ENCODE results near the gene PDE7B. TPM values are rescaled to one million over a fixed set of nuclear protein-coding genes. Genes with fewer than 3 reads are reported as not detected.
A peak's percentile ranks its signal among the peaks of the same experiment; 100 is the strongest.

The PDE7B gene
- total and polyA plus RNA-seq, 4 donors = 0.26 to 3.7 (median 1.8) TPM

GRCh38 chr6:135941275-135942025 is 89.9 kb downstream of the PDE7B start:
- no peak for TF ChIP-seq CTCF (IDR thresholded peaks at IDR 0.05; ENCODE audit: control extremely low read depth, extremely low read depth)
- no peaks in the 10 kb centered on the region for H3K27me3 ChIP-seq (ENCODE audit: control insufficient read depth in 3 of 3, insufficient read depth in 3 of 3, low read length in 2 of 3)
- H3K4me1 ChIP-seq (ENCODE audit: control insufficient read depth in 5 of 5, insufficient read depth in 5 of 5, low read length in 5 of 5) = peaks cover 0 to 2% (median 0%) of the 10 kb centered on the region in 5 donors
- H3K27ac ChIP-seq (ENCODE audit: low read depth in 1 of 2, low read length in 1 of 2) = peak overlapping the region in 1 of 2 donors; percentile 5
- H3K9me3 ChIP-seq (ENCODE audit: control insufficient read depth in 4 of 4, insufficient read depth in 3 of 4, low read length in 3 of 4) = no peaks in the 10 kb centered on the region
- WGBS, 2 donors = 80 to 97% methylated on average over 1 of the region's 1 CpG
- no peak for ATAC-seq (ENCODE audit: insufficient read depth, low FRiP score)
- H3K4me3 ChIP-seq = no peak overlapping the region
- no peaks in the 10 kb centered on the region for H3K36me3 ChIP-seq (ENCODE audit: control insufficient read depth in 4 of 4, insufficient read depth in 4 of 4, low read length in 4 of 4)
- DNase-seq = peak in 1 of 3 donors; percentile 10
- H3K9ac ChIP-seq (ENCODE audit: insufficient read depth in 1 of 2, low read length in 2 of 2) = no peak overlapping the region

GRCh38 chr6:135944120-135944519 is 92.6 kb downstream of the PDE7B start:
- no peaks in the 10 kb centered on the region for H3K27me3 ChIP-seq (ENCODE audit: control insufficient read depth in 3 of 3, insufficient read depth in 3 of 3, low read length in 2 of 3)
- no peak overlapping the region for H3K4me3 ChIP-seq
- no peak overlapping the region for H3K9ac ChIP-seq (ENCODE audit: insufficient read depth in 1 of 2, low read length in 2 of 2)
- no peaks in the 10 kb centered on the region for H3K9me3 ChIP-seq (ENCODE audit: control insufficient read depth in 4 of 4, insufficient read depth in 3 of 4, low read length in 3 of 4)
- WGBS, 2 donors = 90 to 97% methylated on average over 6 of the region's 6 CpGs
- DNase-seq = no peak
- no peak for TF ChIP-seq CTCF (IDR thresholded peaks at IDR 0.05; ENCODE audit: control extremely low read depth, extremely low read depth)
- H3K27ac ChIP-seq (ENCODE audit: low read depth in 1 of 2, low read length in 1 of 2) = no peak overlapping the region
- no peak for ATAC-seq (ENCODE audit: insufficient read depth, low FRiP score)
- H3K36me3 ChIP-seq (ENCODE audit: control insufficient read depth in 4 of 4, insufficient read depth in 4 of 4, low read length in 4 of 4) = no peaks in the 10 kb centered on the region
- H3K4me1 ChIP-seq (ENCODE audit: control insufficient read depth in 5 of 5, insufficient read depth in 5 of 5, low read length in 5 of 5) = no peaks in the 10 kb centered on the region

GRCh38 chr6:135946674-135947073 is 95.2 kb downstream of the PDE7B start:
- no peak for DNase-seq
- ATAC-seq (ENCODE audit: insufficient read depth, low FRiP score) = no peak
- Histone ChIP-seq H3K27me3 (ENCODE audit: control insufficient read depth in 3 of 3, insufficient read depth in 3 of 3, low read length in 2 of 3) (no peaks in the 10 kb centered on the region), H3K4me3 (no peak overlapping the region), H3K27ac (ENCODE audit: low read depth in 1 of 2, low read length in 1 of 2) (no peak overlapping the region), H3K36me3 (ENCODE audit: control insufficient read depth in 4 of 4, insufficient read depth in 4 of 4, low read length in 4 of 4) (no peaks in the 10 kb centered on the region), H3K4me1 (ENCODE audit: control insufficient read depth in 5 of 5, insufficient read depth in 5 of 5, low read length in 5 of 5) (no peaks in the 10 kb centered on the region), H3K9ac (ENCODE audit: insufficient read depth in 1 of 2, low read length in 2 of 2) (no peak overlapping the region), H3K9me3 (ENCODE audit: control insufficient read depth in 4 of 4, insufficient read depth in 3 of 4, low read length in 3 of 4) (no peaks in the 10 kb centered on the region)
- WGBS, 2 donors = 72 to 87% methylated on average over 3 of the region's 3 CpGs
- TF ChIP-seq CTCF (IDR thresholded peaks at IDR 0.05; ENCODE audit: control extremely low read depth, extremely low read depth) = no peak

Data from lung (tissue), 12 donors.